ENCODE data around the gene INSM1.

INSM1 gene

GRCh38 chr20:20417876-20418676 is 50.2 kb downstream of the INSM1 start:
- in situ Hi-C loops (cut with MboI; ENCODE audit: low sequenced_read_pairs), result no loop called here

Measured in HL-60/S4 treated with retinoic acid at 250 ng/mL for 4 days and 3 days (cell line).